Liver (tissue), 3 donors: ENCODE results near the gene TACC2.

ENCODE experiments used
- RAD21 ChIP-seq, 2 donors: IDR thresholded peaks; 2 replicates each; pipeline ENCODE4 v1.6.1; 2016; ENCODE audit warnings: antibody characterized with exemption in 2 of 2, mild to moderate bottlenecking in 2 of 2
- TAF1 ChIP-seq: conservative IDR thresholded peaks from 2 replicates; pipeline ENCODE4 v1.6.1; 2016; ENCODE audit warnings: antibody characterized with exemption, mild to moderate bottlenecking
- TF ChIP-seq, protein P1 (sequence below): fragments of 150-350 bp; IDR thresholded peaks from 2 replicates; pipeline ENCODE4 v1.5.1; 2017; ENCODE audit warnings: improper control_type of control experiment, low read depth, low read length; ENCODE audit not compliant: missing input control
- TF ChIP-seq, protein P2 (sequence below): IDR thresholded peaks from 2 replicates; pipeline ENCODE4 v1.6.1; 2016; ENCODE audit warnings: antibody characterized with exemption, mild to moderate bottlenecking
- TF ChIP-seq, protein P3 (sequence below): IDR thresholded peaks from 2 replicates; pipeline ENCODE4 v1.6.1; 2016; ENCODE audit warnings: antibody characterized with exemption
- donor health status: healthy.
- donor health status: healthy.

DNA sequence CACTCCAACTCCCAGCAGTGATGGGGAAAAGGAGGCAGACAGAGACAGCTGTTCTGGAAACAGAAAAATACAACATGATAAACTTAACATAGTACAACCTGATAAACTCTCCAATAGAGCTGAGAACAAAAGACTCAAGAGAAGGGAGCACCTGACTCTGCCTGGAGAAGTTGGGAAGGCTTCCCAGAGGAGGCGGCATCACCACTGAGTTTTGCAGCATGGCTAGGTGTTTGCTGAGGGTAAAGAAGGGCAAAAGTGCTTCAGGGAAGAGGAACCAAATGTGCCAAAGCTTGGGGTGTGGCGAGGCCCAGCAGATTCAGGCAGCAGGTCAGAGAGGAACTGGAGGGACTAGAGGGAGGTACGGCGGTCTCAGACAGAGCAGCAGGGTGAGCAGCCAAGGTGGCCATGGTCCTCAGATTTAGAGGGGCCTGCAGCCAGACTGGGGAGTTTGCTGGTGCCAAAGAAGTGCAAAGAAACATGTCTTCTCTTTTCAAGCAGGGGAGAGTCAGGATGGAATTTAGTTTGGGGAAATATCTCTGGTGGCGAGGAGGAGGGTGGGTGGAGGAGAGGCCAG lies 162.2 kb downstream of the TACC2 start:
- TF ChIP-seq, protein P1, sequence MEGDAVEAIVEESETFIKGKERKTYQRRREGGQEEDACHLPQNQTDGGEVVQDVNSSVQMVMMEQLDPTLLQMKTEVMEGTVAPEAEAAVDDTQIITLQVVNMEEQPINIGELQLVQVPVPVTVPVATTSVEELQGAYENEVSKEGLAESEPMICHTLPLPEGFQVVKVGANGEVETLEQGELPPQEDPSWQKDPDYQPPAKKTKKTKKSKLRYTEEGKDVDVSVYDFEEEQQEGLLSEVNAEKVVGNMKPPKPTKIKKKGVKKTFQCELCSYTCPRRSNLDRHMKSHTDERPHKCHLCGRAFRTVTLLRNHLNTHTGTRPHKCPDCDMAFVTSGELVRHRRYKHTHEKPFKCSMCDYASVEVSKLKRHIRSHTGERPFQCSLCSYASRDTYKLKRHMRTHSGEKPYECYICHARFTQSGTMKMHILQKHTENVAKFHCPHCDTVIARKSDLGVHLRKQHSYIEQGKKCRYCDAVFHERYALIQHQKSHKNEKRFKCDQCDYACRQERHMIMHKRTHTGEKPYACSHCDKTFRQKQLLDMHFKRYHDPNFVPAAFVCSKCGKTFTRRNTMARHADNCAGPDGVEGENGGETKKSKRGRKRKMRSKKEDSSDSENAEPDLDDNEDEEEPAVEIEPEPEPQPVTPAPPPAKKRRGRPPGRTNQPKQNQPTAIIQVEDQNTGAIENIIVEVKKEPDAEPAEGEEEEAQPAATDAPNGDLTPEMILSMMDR: no peak
- TF ChIP-seq TAF1 (no peak), RAD21 (IDR thresholded peaks at IDR 0.05) (no peak)
- TF ChIP-seq, protein P2, sequence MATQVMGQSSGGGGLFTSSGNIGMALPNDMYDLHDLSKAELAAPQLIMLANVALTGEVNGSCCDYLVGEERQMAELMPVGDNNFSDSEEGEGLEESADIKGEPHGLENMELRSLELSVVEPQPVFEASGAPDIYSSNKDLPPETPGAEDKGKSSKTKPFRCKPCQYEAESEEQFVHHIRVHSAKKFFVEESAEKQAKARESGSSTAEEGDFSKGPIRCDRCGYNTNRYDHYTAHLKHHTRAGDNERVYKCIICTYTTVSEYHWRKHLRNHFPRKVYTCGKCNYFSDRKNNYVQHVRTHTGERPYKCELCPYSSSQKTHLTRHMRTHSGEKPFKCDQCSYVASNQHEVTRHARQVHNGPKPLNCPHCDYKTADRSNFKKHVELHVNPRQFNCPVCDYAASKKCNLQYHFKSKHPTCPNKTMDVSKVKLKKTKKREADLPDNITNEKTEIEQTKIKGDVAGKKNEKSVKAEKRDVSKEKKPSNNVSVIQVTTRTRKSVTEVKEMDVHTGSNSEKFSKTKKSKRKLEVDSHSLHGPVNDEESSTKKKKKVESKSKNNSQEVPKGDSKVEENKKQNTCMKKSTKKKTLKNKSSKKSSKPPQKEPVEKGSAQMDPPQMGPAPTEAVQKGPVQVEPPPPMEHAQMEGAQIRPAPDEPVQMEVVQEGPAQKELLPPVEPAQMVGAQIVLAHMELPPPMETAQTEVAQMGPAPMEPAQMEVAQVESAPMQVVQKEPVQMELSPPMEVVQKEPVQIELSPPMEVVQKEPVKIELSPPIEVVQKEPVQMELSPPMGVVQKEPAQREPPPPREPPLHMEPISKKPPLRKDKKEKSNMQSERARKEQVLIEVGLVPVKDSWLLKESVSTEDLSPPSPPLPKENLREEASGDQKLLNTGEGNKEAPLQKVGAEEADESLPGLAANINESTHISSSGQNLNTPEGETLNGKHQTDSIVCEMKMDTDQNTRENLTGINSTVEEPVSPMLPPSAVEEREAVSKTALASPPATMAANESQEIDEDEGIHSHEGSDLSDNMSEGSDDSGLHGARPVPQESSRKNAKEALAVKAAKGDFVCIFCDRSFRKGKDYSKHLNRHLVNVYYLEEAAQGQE: no peak
- TF ChIP-seq, protein P3, sequence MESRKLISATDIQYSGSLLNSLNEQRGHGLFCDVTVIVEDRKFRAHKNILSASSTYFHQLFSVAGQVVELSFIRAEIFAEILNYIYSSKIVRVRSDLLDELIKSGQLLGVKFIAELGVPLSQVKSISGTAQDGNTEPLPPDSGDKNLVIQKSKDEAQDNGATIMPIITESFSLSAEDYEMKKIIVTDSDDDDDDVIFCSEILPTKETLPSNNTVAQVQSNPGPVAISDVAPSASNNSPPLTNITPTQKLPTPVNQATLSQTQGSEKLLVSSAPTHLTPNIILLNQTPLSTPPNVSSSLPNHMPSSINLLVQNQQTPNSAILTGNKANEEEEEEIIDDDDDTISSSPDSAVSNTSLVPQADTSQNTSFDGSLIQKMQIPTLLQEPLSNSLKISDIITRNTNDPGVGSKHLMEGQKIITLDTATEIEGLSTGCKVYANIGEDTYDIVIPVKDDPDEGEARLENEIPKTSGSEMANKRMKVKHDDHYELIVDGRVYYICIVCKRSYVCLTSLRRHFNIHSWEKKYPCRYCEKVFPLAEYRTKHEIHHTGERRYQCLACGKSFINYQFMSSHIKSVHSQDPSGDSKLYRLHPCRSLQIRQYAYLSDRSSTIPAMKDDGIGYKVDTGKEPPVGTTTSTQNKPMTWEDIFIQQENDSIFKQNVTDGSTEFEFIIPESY: no peak
